ENCODE measurements around the gene CACNA2D3.

CACNA2D3 gene

DNA sequence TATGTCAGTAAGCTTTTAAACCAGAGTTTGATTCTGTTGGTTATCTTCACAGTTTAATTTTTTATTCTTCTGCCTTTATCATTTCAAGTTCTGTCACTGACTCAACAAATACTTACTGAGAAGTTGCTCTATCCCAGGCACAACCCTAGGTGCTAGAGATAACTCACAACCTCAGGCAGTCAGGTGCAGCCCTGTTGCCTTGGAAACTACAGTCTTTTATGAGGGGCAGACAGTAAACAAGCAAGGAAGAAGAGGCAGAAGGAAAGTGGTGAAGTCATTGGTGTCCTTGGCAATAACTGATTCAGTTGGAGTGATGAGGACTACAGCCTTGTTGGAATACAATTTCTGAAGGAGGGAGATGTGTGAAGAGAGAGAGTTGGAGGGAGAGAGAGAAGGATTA, 947.6 kb downstream of the CACNA2D3 start:
- Histone ChIP-seq H3K36me3 (replicated peaks; ENCODE audit: insufficient read depth, low read length) (no peaks in the 10 kb centered on the region), H3K4me2 (ENCODE audit: low read depth, low read length) (no peak overlapping the region), H3F3A (ENCODE audit: insufficient read depth, low read length) (no peaks in the 10 kb centered on the region), H3K4me3 (ENCODE audit: low read length) (no peak overlapping the region), H3K79me2 (ENCODE audit: low read length) (no peaks in the 10 kb centered on the region), H3K9ac (ENCODE audit: low read length) (no peak overlapping the region), H3K27me3 (replicated peaks; ENCODE audit: insufficient read depth, low read length) (no peaks in the 10 kb centered on the region), H2AFZ (ENCODE audit: low read length) (no peak overlapping the region), H4K20me1 (ENCODE audit: insufficient read depth, low read length) (no peaks in the 10 kb centered on the region), H3K9me2 (replicated peaks; ENCODE audit: insufficient read depth, low read length) (no peaks in the 10 kb centered on the region), H3K4me1 (ENCODE audit: low read length) (no peaks in the 10 kb centered on the region), H3K27ac (ENCODE audit: low read length) (no peak overlapping the region), H3K9me3 (replicated peaks; ENCODE audit: insufficient read depth, low read length) (no peaks in the 10 kb centered on the region)
- DNase-seq = no peak
- TF ChIP-seq EZH2 (optimal IDR thresholded peaks at IDR 0.05; ENCODE audit: low read depth, low read length) (no peak), EZH2phosphoT487 (IDR thresholded peaks at IDR 0.05; ENCODE audit: low read length) (no peak)
- TF ChIP-seq, protein P1, sequence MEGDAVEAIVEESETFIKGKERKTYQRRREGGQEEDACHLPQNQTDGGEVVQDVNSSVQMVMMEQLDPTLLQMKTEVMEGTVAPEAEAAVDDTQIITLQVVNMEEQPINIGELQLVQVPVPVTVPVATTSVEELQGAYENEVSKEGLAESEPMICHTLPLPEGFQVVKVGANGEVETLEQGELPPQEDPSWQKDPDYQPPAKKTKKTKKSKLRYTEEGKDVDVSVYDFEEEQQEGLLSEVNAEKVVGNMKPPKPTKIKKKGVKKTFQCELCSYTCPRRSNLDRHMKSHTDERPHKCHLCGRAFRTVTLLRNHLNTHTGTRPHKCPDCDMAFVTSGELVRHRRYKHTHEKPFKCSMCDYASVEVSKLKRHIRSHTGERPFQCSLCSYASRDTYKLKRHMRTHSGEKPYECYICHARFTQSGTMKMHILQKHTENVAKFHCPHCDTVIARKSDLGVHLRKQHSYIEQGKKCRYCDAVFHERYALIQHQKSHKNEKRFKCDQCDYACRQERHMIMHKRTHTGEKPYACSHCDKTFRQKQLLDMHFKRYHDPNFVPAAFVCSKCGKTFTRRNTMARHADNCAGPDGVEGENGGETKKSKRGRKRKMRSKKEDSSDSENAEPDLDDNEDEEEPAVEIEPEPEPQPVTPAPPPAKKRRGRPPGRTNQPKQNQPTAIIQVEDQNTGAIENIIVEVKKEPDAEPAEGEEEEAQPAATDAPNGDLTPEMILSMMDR (IDR thresholded peaks at IDR 0.05; ENCODE audit: low read length) = no peak

DNA sequence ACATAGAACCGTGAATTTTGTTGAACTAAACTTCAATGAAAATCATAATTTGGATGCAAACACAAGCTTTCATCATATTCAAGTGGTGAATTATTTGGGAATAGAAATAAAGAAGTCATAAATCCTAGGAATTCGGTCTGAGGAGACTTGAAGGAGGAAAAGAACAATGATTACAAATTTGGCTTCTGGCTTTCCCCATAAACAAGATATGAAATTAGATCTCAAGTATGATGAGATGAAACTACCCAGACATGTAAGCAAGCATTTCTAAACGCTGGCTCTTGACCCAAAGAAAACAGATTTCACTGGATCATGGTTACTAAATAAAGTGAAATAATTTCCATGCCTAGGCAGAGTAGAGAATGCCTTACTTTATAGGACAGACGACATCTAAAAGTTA, 952.4 kb downstream of the CACNA2D3 start:
- H3K36me3 ChIP-seq (replicated peaks; ENCODE audit: insufficient read depth, low read length) = no peaks in the 10 kb centered on the region
- H3K4me1 ChIP-seq (ENCODE audit: low read length) = no peaks in the 10 kb centered on the region
- H3K9me3 ChIP-seq (replicated peaks; ENCODE audit: insufficient read depth, low read length) = no peaks in the 10 kb centered on the region
- H3K27ac ChIP-seq (ENCODE audit: low read length) = no peak overlapping the region
- no peak for DNase-seq
- no peaks in the 10 kb centered on the region for H3K9me2 ChIP-seq (replicated peaks; ENCODE audit: insufficient read depth, low read length)
- no peaks in the 10 kb centered on the region for H4K20me1 ChIP-seq (ENCODE audit: insufficient read depth, low read length)
- H3K9ac ChIP-seq (ENCODE audit: low read length) = no peak overlapping the region
- H3K79me2 ChIP-seq (ENCODE audit: low read length) = no peaks in the 10 kb centered on the region
- H3F3A ChIP-seq (ENCODE audit: insufficient read depth, low read length) = no peaks in the 10 kb centered on the region
- H3K4me3 ChIP-seq (ENCODE audit: low read length) = no peak overlapping the region
- H3K27me3 ChIP-seq (replicated peaks; ENCODE audit: insufficient read depth, low read length) = no peaks in the 10 kb centered on the region
- TF ChIP-seq EZH2 (optimal IDR thresholded peaks at IDR 0.05; ENCODE audit: low read depth, low read length) (no peak), EZH2phosphoT487 (IDR thresholded peaks at IDR 0.05; ENCODE audit: low read length) (no peak)
- TF ChIP-seq, protein P1 (IDR thresholded peaks at IDR 0.05; ENCODE audit: low read length) = no peak
- no peak overlapping the region for H3K4me2 ChIP-seq (ENCODE audit: low read depth, low read length)
- no peak overlapping the region for H2AFZ ChIP-seq (ENCODE audit: low read length)

DNA sequence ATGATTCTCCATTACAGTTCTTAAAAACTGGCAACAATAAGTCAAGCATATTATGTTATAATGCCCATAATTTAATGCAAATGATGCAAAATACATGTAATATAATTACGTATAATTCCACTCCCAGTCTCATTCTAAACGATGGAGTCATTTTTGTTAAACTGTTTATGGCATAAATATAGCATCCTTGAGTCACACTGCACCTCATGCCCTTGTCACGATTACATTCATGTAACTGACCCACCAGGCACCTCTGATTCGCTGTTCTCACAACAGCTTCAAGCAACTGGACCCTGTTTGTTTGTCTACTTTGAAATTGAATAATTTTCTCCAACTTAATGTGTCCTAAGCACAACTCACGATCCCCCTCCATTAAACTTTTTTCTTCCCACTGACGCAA, 953.5 kb downstream of the CACNA2D3 start:
- TF ChIP-seq EZH2 (optimal IDR thresholded peaks at IDR 0.05; ENCODE audit: low read depth, low read length) (no peak), EZH2phosphoT487 (IDR thresholded peaks at IDR 0.05; ENCODE audit: low read length) (no peak)
- TF ChIP-seq, protein P1 (IDR thresholded peaks at IDR 0.05; ENCODE audit: low read length) = no peak

More for the DNA sequence above, 953.5 kb downstream of the CACNA2D3 start:
- Histone ChIP-seq H3K9me2 (replicated peaks; ENCODE audit: insufficient read depth, low read length) (no peaks in the 10 kb centered on the region), H2AFZ (ENCODE audit: low read length) (no peak overlapping the region), H3K9ac (ENCODE audit: low read length) (no peak overlapping the region), H3K9me3 (replicated peaks; ENCODE audit: insufficient read depth, low read length) (no peaks in the 10 kb centered on the region), H3K4me3 (ENCODE audit: low read length) (no peak overlapping the region), H3K79me2 (ENCODE audit: low read length) (no peaks in the 10 kb centered on the region), H3K36me3 (replicated peaks; ENCODE audit: insufficient read depth, low read length) (no peaks in the 10 kb centered on the region), H3K4me1 (ENCODE audit: low read length) (no peaks in the 10 kb centered on the region), H3K4me2 (ENCODE audit: low read depth, low read length) (no peak overlapping the region), H4K20me1 (ENCODE audit: insufficient read depth, low read length) (no peaks in the 10 kb centered on the region), H3K27me3 (replicated peaks; ENCODE audit: insufficient read depth, low read length) (no peaks in the 10 kb centered on the region), H3F3A (ENCODE audit: insufficient read depth, low read length) (no peaks in the 10 kb centered on the region), H3K27ac (ENCODE audit: low read length) (no peak overlapping the region)
- DNase-seq = no peak
